ENCODE data around the gene THADA. TPM values are rescaled to one million over a fixed set of nuclear protein-coding genes. Genes with fewer than 3 reads are reported as not detected.

Gene THADA
- total RNA-seq, 2 experiments from 2014 or later = 26.2 to 32.2 TPM

DNA sequence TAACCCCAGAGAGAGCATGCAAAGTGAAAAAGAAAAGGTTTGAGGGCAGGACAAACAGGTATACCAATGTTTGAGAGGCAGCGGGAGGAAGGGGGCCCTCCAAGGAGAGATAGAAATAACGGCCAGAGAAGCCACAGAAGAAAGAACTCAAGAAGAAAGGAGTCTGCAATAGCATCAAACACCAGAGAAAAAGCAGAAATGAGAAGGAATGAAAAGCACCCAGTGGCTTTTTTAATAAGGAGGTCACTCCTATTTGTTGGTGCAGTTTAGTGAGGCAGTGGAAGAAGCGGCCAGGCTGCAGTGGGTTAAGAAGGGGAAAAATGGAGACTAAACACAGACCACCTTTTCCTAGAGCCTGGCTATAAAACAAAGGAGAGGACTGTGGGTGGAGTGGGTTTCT lies 177.2 kb downstream of the THADA start:
- H3K4me1 Mint-ChIP-seq = peaks cover 9% of the 10 kb centered on the region
- H3K9me3 Mint-ChIP-seq = no peaks in the 10 kb centered on the region
- no peaks in the 10 kb centered on the region for H3K27me3 Mint-ChIP-seq
- H3K4me3 Mint-ChIP-seq = no peak overlapping the region
- ChIA-PET POLR2A (no interaction called here), CTCF (interaction anchor here (1.2 kb wide), 1 partner anchor 10 kb away, joined by 3 read pairs; no protein-coding TSS in a partner anchor)
- no peak for DNase-seq
- no peak overlapping the region for H3K27ac Mint-ChIP-seq
- H3K36me3 Mint-ChIP-seq (ENCODE audit: low read depth) = peaks cover 35% of the 10 kb centered on the region

DNA sequence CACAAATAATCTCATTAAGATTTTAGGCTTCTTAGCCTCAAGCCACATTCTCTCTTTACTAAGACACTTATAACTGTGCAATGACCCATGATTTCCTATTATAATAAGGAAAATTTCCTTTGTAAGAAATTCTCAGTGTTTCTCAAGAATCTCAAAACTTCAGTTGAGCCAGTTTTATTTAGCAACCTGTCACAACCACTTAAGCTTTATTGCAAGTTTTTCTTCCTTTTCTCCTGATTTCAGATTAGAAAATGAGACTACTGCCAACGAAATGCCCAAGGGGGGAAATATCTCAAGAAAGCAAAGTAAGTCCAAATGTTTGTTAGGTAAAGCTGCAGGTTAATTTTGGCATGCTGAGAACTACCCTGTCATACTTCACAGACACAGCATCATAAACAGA lies 178.5 kb downstream of the THADA start:
- Mint-ChIP-seq H3K36me3 (ENCODE audit: low read depth) (peaks cover 26% of the 10 kb centered on the region), H3K9me3 (no peaks in the 10 kb centered on the region), H3K27ac (no peak overlapping the region), H3K4me1 (peaks cover 6% of the 10 kb centered on the region), H3K4me3 (no peak overlapping the region), H3K27me3 (no peaks in the 10 kb centered on the region)
- CTCF ChIA-PET = interaction anchor here (1.3 kb wide), 1 partner anchor 28 kb away, joined by 4 read pairs; no protein-coding TSS in a partner anchor
- POLR2A ChIA-PET = no interaction called here
- DNase-seq = no peak

DNA sequence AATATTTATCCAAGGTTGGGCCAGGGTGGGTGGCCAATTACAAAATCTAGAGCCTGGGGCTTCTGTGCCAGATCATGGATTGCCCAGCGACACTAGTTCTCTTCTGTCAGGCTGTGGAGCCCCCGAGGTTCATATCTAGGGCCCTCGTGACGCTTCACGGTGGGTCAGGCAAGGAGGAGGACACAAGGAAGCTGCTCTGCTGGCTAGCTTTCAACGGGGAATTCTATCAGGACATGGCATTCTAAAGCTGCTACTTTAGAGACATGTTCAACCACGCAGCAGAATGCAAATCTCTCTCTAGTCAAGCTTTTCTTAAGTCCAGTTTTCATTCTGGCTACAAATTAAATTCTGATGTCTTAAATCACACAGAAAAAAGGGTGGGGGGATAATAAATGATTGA lies 180.2 kb downstream of the THADA start:
- no peaks in the 10 kb centered on the region for H3K27me3 Mint-ChIP-seq
- CTCF ChIA-PET = interaction anchor here (1.1 to 1.4 kb wide), 4 partner anchors 8 to 14 kb away, joined by 3 to 4 read pairs (median 4); no protein-coding TSS in a partner anchor
- no peak overlapping the region for H3K27ac Mint-ChIP-seq
- POLR2A ChIA-PET = no interaction called here
- H3K4me1 Mint-ChIP-seq = peaks cover 6% of the 10 kb centered on the region
- H3K9me3 Mint-ChIP-seq = no peaks in the 10 kb centered on the region
- no peak for DNase-seq
- H3K4me3 Mint-ChIP-seq = no peak overlapping the region
- H3K36me3 Mint-ChIP-seq (ENCODE audit: low read depth) = peaks cover 18% of the 10 kb centered on the region

DNA sequence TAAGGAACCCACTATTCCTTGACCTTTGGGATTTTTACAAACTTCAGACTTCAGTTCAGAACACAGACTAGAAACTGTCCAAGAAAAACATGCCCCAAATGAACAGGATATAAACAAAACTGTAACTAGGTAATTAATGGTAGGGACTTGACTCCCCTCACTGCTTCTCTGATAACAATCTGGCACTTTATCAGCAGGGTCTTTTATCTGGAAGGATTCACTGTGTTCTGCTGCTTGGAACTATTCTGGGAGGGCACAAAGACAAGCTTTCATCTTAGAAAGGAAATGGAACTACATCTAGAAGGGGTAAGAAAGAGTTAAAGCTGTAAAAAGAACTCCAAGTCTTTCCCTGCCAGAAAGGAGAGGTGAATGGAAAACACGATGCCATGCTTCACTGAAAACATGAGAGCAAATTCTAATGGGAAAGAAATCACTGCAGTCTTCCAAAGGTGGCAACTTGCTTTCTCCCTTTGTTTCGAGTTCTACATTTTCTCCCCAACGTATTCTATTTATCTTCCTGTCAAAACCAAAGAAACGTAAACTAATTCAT lies 181.2 kb downstream of the THADA start:
- H3K27ac Mint-ChIP-seq = no peak overlapping the region
- ChIA-PET POLR2A (no interaction called here), CTCF (interaction anchor here (1.1 to 1.2 kb wide), 2 partner anchors 9 to 13 kb away, joined by 3 to 4 read pairs; no protein-coding TSS in a partner anchor)
- DNase-seq = no peak
- H3K27me3 Mint-ChIP-seq = no peaks in the 10 kb centered on the region
- H3K9me3 Mint-ChIP-seq = no peaks in the 10 kb centered on the region
- H3K36me3 Mint-ChIP-seq (ENCODE audit: low read depth) = peaks cover 14% of the 10 kb centered on the region
- no peak overlapping the region for H3K4me3 Mint-ChIP-seq
- H3K4me1 Mint-ChIP-seq = peaks cover 6% of the 10 kb centered on the region

DNA sequence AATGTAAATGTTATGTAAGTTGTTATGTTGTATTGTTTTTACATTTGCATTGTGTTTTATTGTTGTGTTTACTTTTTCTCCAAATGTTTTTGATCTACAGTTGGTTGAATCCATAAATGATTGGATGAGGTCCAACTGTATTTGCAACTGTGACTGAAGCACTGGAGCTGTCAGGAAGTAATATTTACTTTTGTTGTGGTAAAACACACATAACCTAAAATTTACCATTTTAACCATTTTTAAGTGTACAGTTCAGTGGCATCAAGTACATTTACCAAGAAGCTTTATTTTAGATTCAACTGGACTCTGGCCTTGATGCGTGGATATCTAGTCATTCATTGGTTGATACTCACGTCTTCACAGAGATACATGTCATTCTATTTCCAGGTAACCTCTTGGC lies 181.8 kb downstream of the THADA start:
- Mint-ChIP-seq H3K4me3 (no peak overlapping the region), H3K9me3 (no peaks in the 10 kb centered on the region)
- CTCF ChIA-PET = no interaction called here

DNA sequence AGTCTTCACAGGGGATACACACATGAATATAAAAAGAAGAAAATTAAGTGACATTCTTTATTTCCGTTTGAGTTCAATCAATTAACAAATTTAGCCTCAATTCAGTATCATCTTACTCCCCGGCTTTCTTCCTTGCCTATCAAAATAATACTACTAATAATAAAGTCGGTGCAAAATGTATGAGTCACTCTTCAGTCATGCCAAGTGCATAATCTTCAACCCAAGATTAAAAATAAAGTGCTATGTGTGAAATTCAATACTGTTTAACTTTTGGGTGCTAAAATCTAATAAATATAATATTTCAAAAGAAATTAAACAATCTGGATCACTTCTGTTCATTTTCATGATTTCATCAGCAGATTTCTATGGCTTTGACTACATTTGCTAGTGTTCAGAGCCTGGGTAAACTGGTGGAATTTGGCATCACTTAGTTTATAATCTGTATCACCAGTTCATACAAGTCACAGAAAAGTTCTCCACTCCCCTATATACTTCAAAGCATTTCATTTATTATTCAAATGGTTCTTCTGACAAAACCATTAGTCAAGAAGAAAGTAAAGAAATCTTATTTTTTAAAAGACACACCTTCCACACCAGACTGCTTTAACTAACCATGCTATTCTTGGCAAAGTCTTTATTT lies 183.6 kb downstream of the THADA start:
- no peaks in the 10 kb centered on the region for H3K27me3 Mint-ChIP-seq
- no peak overlapping the region for H3K4me3 Mint-ChIP-seq

More for the DNA sequence above, 181.8 kb downstream of the THADA start:
- H3K27ac Mint-ChIP-seq = no peak overlapping the region
- no peak for DNase-seq
- H3K4me1 Mint-ChIP-seq = peaks cover 6% of the 10 kb centered on the region
- H3K27me3 Mint-ChIP-seq = no peaks in the 10 kb centered on the region
- peaks cover 12% of the 10 kb centered on the region for H3K36me3 Mint-ChIP-seq (ENCODE audit: low read depth)
- POLR2A ChIA-PET = no interaction called here

DNA sequence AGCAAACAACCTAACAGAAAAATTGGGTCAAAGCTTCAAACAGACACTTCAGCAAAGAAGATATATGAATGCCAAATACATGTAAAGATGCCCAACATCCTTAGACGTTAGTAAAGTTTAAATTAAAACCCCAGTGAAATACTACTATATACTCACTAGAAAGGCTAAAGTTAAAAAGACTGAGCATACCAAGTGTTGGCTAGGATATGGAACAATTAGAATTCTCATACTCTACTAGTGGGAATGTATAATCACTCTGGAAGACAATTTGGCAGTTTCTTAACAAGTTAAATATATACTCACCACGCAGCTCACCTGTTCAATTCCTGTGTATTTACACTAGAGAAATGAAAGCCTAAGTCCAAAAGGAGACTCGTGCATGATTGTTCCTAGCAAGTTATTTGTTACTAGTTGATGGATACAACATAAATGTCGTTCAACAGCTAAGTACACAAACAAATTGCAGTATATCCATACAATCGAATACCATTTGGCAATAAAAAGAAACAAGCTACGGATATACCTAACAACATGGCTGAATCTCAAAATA lies 185.7 kb downstream of the THADA start:
- Mint-ChIP-seq H3K27ac (no peak overlapping the region), H3K4me3 (no peak overlapping the region), H3K9me3 (no peaks in the 10 kb centered on the region), H3K4me1 (peaks cover 8% of the 10 kb centered on the region), H3K27me3 (no peaks in the 10 kb centered on the region), H3K36me3 (ENCODE audit: low read depth) (peaks cover 6% of the 10 kb centered on the region)
- ChIA-PET POLR2A (no interaction called here), CTCF (interaction anchor here (0.8 to 1.1 kb wide), 4 partner anchors 14 to 283 kb away, joined by 3 to 4 read pairs (median 3); no protein-coding TSS in a partner anchor)
- no peak for DNase-seq

More for the DNA sequence above, 183.6 kb downstream of the THADA start:
- Mint-ChIP-seq H3K27ac (no peak overlapping the region), H3K36me3 (ENCODE audit: low read depth) (peaks cover 6% of the 10 kb centered on the region), H3K9me3 (no peaks in the 10 kb centered on the region), H3K4me1 (peaks cover 8% of the 10 kb centered on the region)
- CTCF ChIA-PET = no interaction called here
- POLR2A ChIA-PET = no interaction called here
- DNase-seq = no peak

DNA sequence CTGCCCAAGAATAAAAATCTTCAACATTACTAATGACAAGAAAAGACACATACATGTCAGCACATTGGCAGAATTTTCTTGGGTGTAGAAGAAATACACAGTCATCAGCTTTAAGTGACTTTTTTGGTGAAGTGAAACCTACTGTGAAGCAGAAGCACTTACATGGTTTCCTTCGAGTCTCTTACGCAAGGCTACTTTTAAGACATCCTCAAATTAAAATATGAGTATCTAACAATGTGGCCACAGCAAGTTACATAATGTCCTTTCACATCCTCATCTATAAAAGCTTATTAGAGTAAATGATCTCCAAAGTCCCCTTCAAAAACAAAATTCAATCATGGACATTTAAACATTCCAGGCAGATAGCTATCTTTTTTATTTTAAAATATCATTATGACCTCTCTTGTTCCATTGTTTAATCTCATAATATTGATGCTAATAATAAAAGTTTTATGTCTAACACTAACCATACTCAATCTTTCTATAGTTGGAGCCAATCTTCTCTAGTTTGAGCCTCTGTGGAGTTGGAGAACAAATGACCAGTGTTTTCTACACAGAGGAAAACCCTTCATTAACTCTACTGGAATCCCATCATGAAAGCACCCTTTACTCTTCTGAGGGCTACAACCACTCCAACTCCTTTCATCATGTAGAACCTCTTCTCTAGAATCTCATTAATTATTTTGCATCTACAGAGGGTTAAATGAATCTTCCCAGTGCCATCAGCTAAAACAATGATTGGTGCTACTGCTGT lies 187.3 kb downstream of the THADA start:
- no peak overlapping the region for H3K27ac Mint-ChIP-seq
- H3K4me3 Mint-ChIP-seq = no peak overlapping the region
- peaks cover 1% of the 10 kb centered on the region for H3K4me1 Mint-ChIP-seq
- H3K27me3 Mint-ChIP-seq = no peaks in the 10 kb centered on the region
- POLR2A ChIA-PET = interaction anchor here (0.6 kb wide), 1 partner anchor 995 kb away, joined by 3 read pairs; no protein-coding TSS in a partner anchor
- no peak for DNase-seq
- H3K9me3 Mint-ChIP-seq = no peaks in the 10 kb centered on the region
- CTCF ChIA-PET = interaction anchor here (0.6 to 1.6 kb wide), 2 partner anchors 18 to 27 kb away, joined by 3 read pairs; no protein-coding TSS in a partner anchor
- no peaks in the 10 kb centered on the region for H3K36me3 Mint-ChIP-seq (ENCODE audit: low read depth)

DNA sequence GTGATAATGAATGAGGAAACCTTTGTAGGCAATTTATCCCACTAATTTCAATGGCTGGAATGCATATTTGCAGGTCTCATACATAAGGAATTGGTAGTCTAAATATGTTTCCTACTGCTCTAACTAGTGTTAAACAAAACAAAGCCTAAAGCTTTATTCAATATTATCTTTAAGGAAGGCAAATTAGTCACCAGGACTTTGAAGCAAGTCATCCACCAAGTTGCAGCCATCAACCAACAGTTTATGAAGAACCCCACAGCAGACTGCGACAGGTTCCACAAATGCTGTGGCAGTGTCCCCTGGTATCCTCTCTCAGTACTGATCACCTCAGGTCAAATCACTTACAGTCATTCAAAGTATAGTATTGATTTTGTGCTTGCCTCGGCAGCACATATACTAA lies 187.9 kb downstream of the THADA start:
- Mint-ChIP-seq H3K4me1 (peaks cover 1% of the 10 kb centered on the region), H3K27ac (no peak overlapping the region), H3K36me3 (ENCODE audit: low read depth) (no peaks in the 10 kb centered on the region), H3K27me3 (no peaks in the 10 kb centered on the region), H3K9me3 (no peaks in the 10 kb centered on the region), H3K4me3 (no peak overlapping the region)
- POLR2A ChIA-PET = no interaction called here
- CTCF ChIA-PET = interaction anchor here (1.6 kb wide), 1 partner anchor 18 kb away, joined by 3 read pairs; no protein-coding TSS in a partner anchor
- DNase-seq = no peak

DNA sequence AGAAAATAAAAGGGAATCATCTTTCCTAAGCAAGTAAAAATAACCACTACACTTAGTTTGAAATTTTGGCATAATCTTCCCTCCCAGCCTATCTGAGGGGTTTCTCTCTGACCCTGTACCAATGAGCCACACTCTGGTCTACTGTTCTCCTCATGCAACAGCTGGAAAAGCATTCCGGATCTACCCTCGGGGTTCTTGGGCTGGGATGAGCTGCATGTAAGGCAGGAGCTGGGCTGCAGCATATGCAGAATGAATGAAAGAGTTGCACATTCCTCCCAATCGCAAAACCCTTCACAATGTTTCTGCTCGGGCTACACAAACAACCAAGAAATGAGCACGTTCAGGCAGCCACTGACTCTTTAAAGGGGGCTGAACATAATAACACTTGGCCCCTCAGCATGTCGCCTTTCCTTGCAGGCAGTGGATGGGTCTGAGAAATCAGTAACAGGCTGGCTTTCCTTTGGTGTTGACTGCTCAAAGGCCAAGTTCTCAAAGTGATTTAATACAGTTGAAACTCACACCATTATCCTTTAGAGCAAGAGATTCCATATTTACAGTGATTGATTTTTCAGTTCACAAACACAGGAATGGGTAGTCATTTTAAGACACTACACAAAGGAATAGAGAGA lies 189.1 kb downstream of the THADA start:
- Mint-ChIP-seq H3K27ac (no peak overlapping the region), H3K4me3 (no peak overlapping the region), H3K9me3 (no peaks in the 10 kb centered on the region), H3K4me1 (peaks cover 7% of the 10 kb centered on the region), H3K36me3 (ENCODE audit: low read depth) (no peaks in the 10 kb centered on the region), H3K27me3 (no peaks in the 10 kb centered on the region)
- CTCF ChIA-PET = interaction anchor here (1.1 kb wide), 1 partner anchor 9 kb away, joined by 4 read pairs; no protein-coding TSS in a partner anchor
- POLR2A ChIA-PET = no interaction called here
- DNase-seq = no peak

DNA sequence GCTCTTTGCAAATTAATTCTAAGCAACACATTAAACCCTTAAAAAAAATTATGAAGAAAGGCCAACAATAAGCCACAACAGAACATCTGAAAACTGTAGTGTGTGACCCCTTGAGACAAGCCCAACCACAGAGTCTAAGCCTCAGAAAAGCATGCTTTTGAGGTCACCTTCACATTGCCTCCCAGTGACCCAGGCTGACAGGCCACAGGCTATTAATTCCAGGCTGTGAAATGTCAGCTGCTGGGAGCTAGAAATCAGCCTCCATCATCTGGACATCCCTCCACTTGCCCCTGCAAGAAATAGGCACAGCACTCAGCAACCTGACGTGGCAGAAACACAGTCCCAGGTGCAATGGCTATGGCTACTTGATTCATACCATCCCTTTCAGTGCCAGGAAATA lies 190.0 kb downstream of the THADA start:
- Mint-ChIP-seq H3K27ac (no peak overlapping the region), H3K36me3 (ENCODE audit: low read depth) (no peaks in the 10 kb centered on the region), H3K4me1 (peaks cover 7% of the 10 kb centered on the region), H3K27me3 (no peaks in the 10 kb centered on the region), H3K4me3 (no peak overlapping the region), H3K9me3 (no peaks in the 10 kb centered on the region)
- ChIA-PET POLR2A (no interaction called here), CTCF (interaction anchor here (1.1 kb wide), 1 partner anchor 10 kb away, joined by 4 read pairs; no protein-coding TSS in a partner anchor)
- DNase-seq = no peak

DNA sequence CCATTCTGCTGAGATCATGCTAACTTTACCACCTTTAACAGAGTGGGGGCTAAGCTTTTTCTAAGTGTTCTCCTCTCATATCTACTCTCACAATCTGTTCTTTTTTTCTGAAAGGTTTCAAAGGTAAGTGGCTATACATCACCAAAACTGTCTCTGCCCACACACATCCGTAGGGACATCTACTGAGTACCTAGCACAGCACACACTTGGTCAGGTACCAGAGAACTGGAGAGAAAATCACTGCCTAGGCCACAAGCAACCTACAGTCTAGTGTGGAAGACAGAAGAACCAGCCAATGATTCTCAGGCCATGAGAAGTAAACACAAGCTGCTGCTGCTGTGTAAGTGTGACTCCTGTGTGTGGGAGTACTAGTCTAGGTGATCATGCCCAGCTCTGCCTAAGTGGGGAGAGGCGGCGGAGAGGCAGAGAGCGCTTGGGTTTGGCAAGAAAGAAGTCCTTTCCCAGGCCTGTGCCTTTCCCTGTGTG lies 193.3 kb downstream of the THADA start:
- H3K36me3 Mint-ChIP-seq (ENCODE audit: low read depth) = peaks cover 7% of the 10 kb centered on the region
- no peak overlapping the region for H3K4me3 Mint-ChIP-seq
- DNase-seq = no peak
- POLR2A ChIA-PET = no interaction called here
- H3K9me3 Mint-ChIP-seq = no peaks in the 10 kb centered on the region
- no peaks in the 10 kb centered on the region for H3K27me3 Mint-ChIP-seq
- H3K4me1 Mint-ChIP-seq = peaks cover 10% of the 10 kb centered on the region
- no peak overlapping the region for H3K27ac Mint-ChIP-seq
- CTCF ChIA-PET = interaction anchor here (1.7 kb wide), 1 partner anchor 13 kb away, joined by 4 read pairs; no protein-coding TSS in a partner anchor
